ENCODE results near the gene PIGW.

PIGW gene, protein sequence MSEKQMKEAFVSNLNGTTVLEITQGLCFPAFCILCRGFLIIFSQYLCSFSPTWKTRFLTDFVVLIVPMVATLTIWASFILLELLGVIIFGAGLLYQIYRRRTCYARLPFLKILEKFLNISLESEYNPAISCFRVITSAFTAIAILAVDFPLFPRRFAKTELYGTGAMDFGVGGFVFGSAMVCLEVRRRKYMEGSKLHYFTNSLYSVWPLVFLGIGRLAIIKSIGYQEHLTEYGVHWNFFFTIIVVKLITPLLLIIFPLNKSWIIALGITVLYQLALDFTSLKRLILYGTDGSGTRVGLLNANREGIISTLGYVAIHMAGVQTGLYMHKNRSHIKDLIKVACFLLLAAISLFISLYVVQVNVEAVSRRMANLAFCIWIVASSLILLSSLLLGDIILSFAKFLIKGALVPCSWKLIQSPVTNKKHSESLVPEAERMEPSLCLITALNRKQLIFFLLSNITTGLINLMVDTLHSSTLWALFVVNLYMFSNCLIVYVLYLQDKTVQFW

GRCh38 chr17:36534840-36535668 lies at the start of gene PIGW, which contains the start of gene MYO19:
PIGW (plus strand) TSS chr17:36534987; CDS start chr17:36537102, 2,115 bp downstream.
MYO19 (minus strand) TSS chr17:36534868; CDS start chr17:36532538, 2,330 bp downstream.
- DNase-seq = peak; percentile 94 to 97 (median 96)

DNA sequence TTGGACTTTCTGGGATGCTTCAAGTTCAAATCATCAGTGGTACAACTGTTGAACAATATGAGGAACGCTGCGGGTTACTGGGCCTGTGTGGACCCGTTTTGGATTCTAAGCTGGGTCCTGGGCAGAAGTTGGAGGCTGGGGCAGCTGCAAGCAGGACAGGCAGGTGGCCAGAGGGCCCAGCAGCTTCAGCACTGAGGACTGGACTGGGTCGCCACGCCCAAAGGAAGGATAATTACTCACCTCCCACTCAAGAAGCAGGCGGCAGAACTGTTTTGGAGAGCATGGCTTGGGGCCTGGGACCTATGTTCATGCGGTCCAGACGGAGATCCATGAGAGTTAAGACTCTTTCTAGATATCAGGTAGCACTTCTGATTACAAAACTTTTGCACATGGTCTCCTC lies 49.8 kb upstream of the PIGW start:
- no peak for DNase-seq

DNA sequence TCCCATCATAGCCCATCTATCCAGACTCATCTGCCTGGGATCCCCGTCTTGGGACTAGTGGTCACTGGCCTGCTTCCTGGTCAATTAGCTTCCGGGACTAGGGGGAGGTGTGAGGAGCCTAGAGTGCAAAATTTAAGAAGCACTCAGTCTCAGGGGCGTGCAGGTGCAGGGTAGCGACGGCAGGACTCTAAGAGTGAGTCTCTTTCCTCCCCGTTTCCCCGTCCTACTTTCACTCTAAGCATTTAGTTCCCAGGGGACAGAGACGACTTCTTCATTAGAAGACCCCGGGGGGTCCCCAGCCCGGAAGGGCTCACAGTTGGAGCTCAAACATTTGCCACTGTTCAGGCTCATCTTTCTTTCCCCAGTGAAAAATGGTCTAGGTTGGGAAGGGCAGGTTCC lies 49.0 kb upstream of the PIGW start:
- DNase-seq = no peak

DNA sequence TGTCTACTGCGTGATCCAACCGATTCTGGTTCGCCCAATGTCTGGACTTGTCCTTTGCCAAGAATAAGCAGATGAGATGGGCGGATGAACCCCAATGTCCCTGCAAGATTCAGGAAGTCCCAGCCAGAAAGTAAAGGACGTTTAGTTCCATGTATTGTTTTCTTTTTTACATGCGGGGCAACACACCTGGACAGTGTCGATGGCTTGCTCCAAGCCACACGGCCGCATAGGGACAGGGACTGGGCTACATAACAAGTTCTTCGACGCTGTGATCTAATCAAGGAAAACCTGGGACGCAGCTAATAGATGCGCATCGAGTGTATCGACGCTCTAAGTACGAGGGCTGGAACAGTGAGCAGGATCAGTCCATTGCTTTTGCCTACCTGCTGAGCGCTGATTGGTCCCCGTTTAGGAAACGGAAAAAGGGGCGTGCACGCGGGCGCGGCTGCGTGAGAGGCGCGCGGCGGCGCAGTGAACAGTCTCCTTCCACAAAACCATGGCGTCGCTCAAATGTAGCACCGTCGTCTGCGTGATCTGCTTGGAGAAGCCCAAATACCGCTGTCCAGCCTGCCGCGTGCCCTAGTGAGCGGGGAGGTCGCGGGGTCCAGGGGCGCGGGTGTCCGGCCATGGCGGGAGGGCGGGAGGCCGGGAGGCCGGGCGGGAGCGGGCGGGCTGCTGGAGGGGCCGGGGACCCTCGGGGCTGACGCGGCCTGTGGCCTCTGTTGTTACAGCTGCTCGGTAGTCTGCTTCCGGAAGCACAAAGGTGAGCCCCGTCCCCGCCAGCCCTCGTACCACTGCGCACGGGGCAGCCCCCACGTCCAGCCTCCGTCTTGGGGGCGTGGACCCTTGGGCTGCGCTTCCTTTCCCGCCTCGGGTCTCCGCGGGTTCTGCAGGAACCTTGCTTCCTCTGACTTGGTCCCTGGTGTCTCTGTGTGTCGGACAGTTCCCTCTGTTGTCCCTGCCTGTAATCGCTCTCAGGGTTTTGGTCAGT lies 48.3 kb upstream of the PIGW start, which contains the start of gene ZNHIT3:
Gene ZNHIT3 (plus strand): TSS at position 478 of the 991 bp plus-strand sequence. CDS start 19 bp downstream, at position 497.
- peak; percentile 93 to 96 (median 95) for DNase-seq

- no peak for DNase-seq
Measured at GRCh38 chr17:36493956-36494355, 40.8 kb upstream of the PIGW start.

DNA sequence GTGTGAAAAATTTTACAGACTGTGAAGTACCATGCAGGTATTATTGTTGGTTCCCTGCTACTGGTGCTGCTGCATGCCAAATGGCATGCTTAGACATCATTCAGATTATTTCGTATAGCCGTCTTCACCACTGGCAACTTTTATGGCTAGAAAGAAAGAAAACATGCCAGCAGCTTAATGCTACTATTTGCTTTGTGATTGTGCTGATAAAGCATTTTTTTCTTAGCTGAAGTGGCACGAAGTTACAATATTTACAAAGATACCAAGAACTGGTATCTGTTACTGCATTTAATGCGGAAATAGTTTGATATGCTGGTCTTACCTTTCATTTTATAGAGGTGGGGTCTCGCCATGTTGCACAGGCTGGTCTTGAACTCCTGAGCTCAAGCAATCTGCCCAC lies 40.1 kb upstream of the PIGW start:
- DNase-seq = no peak

DNA sequence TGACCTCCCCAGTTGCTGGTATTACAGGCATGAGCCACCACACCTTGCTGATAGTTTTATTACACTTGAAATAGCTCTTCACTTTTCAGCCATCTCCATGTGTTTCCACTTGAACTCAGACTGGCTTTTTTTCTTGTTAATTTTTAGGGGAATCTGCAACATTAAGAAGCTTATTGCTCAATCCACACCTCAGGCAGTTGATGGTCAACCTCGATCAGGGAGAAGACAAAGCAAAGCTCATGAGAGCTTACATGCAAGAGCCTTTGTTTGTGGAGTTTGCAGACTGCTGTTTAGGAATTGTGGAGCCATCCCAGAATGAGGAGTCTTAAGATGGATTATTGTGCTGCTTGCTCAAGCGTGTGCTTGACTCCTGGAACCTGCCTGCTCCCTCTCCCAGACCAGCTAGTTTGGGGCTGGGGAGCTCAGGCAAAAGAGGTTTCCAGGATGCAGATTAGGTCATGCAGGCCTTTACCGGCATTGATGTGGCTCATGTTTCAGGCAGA lies 39.7 kb upstream of the PIGW start:
- DNase-seq = no peak

- no peak for DNase-seq
Measured at GRCh38 chr17:36496018-36496789, 38.6 kb upstream of the PIGW start.

DNA sequence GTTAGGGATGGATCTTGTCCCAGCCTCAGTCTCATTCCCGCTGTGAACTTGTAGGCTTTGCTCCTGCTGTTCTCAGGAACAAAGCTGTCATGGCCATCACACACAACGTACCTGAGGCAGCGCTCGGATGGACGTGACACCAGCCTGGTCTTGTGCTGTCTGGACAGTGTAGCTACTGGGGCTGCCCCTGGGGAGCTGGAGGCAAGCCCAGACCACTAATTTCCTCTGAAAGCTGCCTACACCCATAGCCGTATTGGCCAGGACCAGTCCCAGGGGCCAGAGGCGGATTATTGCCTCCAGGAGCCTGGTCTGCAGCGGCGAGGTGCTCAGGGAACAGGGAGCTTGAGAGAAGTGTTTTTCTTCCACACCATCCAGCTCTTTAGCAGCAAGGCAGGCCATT lies 36.6 kb upstream of the PIGW start:
- DNase-seq = no peak

DNA sequence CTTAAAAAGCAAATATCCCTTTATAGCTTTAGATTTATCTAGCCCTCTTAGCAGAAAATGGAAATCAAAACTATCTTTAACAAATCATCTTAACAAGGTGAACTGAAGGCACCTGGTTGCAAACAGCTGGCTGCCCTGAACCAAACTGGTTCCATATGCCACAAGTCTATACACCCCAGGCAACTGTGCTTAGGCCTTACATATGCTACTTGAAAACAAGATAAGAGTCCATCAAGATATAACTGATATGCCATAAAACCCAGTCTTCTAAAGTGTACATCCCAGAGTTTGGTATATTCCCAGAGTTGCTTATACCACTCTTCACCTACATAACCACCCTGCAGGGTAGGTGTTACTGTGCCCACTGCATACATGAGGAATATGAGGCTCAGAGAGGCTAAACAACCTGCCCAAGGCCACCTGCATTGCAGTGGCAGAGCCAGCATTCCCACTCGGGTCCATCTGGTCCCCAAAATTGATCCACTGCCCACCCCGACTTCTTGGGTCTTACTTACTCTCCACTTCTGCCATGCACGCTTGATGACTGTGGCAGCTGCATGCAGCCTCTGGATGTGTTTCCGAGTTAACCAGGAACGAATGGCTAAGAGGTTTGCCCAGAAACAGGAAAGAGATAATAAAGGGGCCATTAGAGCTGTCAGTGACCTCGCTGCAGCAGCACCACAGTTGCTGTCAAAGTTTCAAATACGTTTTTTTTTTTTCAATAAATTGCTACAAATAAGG lies 36.1 kb upstream of the PIGW start:
- DNase-seq = no peak

- DNase-seq = no peak
Measured at GRCh38 chr17:36500745-36501225, 34.0 kb upstream of the PIGW start.

DNA sequence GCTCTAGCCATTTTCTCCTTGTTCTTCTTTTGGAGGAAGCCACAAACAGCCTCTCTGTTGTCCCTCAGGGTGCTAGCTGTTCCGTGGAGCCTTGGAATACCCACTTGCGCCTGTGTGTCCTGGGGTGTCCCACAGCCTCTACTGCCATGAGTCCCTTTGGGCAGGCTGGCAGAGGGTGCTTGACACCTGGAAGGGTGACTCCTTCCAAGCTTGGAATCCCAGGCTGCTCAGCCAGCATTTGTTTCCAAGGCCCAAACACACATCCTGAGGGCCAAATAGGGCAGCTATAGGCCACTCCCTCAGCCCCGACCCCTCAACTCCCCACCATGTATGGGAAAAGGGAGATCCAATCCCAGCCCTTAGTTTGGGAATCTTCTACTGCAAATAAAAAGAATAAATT lies 33.4 kb upstream of the PIGW start:
- no peak for DNase-seq

GRCh38 chr17:36501963-36502362 lies 32.8 kb upstream of the PIGW start:
- DNase-seq = no peak

- DNase-seq = no peak
Measured at GRCh38 chr17:36503456-36504155, 31.2 kb upstream of the PIGW start.

- no peak for DNase-seq
Measured at GRCh38 chr17:36504156-36504545, 30.6 kb upstream of the PIGW start.

DNA sequence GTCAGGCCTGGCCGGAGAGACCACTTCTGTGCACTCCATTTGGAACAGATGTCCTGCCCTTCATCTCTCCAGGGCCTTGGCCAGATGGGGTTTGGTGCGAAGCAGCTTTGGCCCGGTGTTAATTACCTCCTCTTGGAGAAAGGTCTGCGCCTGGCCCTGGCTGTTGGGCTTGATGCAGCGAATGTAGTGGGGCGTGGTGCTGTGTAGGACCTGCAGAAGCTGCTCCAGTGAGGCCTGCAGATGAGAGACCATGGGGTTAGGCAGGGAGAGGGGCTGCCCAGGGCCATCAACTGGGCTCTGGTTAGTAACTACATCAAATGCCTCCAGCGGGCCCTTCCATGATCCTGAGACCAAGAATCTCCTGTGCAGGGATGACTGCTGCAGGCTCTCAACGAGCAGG lies 29.6 kb upstream of the PIGW start:
- DNase-seq = no peak

DNA sequence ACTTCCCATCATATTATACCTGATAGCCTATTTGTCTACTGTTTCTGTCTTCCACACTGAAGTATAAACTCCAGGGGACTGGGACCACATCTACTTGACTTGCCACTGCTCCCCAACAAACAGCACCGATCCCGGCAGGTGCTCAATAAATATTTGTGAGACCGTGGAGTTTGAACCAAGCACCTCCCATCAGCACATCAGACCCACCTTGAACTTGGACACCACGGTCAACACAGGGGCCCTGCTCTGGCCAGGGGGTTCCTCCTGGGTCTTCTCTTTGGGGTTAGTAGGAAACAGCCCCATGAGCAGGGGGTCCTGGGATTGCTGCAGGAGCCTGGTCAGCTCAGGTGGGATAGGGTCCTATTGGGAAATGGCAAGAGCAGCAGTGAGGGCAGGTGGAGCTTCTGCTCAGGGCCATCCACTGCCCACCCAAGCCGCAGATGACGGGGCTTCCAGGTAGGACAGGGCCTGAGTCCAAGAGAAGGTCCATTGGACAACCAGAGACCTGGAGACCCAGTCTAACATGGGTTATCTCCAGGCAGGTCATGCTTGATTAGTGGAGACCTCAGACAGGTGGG lies 28.4 kb upstream of the PIGW start:
- no peak for DNase-seq

DNA sequence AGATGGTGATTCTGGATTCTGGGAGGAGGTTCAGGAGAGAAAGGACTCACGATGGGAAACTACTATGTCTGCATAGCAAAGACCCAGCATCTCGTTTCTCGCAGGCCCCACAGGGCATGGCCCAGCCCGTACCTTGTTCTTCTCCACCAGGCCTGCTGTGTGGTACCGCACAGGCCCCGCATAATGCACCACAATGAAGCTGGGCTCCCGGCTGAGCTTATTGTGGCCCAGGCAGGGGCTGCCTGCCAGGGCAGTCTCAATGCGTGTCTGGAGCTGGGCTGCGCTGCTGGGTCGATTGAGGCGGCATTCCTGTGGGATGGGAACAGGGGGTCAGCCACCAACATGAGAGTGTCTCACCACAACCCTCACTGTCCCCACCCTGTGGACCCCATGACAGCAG lies 28.0 kb upstream of the PIGW start:
- no peak for DNase-seq

GRCh38 chr17:36507266-36507665 lies 27.5 kb upstream of the PIGW start:
- DNase-seq = no peak

All from suppressor macrophage treated with lipopolysaccharide for 1 hour (primary cell).